ENCODE measurements around the gene LPGAT1. TPM values are rescaled to one million over a fixed set of nuclear protein-coding genes. Genes with fewer than 3 reads are reported as not detected.

Gene LPGAT1
- total RNA-seq, 3 donors from 2014 or later (not counting 1 experiment from before 2014, with no cell fraction given), result 58.6 to 76.3 (median 71.5) TPM

DNA sequence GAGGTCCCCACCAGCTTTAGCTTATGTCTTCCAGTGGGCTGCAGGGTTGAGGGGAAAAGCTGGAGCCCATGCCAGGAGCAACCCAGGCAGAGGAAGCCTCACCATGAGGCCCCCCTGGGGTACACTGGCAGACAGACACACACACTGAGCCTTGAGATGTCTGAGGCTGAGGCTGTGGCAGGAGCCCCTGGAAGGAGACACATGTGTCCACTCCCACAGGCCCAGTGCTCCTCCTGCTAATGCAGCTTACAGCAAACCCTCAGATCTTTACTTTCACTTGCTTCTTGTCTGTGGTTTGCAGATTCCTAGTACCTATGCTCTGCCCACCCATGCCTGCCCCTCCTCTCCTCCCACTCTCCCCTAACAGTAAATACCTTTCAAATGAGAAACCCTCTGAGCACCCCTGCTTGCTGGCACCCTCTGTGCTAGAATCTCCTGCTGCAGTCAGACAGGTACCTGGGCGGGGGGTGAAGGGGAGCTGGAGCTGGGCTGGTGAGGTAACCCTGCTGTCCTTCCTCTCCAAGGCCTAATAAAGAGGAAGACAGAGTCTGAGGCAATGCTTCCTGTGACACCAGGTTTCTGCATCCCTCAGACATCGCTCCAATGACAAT, 91.8 kb downstream of the LPGAT1 start:
- no peaks in the 10 kb centered on the region for H3K36me3 ChIP-seq (ENCODE audit: control insufficient read depth, insufficient read depth, low read length)
- TF ChIP-seq, protein P1, sequence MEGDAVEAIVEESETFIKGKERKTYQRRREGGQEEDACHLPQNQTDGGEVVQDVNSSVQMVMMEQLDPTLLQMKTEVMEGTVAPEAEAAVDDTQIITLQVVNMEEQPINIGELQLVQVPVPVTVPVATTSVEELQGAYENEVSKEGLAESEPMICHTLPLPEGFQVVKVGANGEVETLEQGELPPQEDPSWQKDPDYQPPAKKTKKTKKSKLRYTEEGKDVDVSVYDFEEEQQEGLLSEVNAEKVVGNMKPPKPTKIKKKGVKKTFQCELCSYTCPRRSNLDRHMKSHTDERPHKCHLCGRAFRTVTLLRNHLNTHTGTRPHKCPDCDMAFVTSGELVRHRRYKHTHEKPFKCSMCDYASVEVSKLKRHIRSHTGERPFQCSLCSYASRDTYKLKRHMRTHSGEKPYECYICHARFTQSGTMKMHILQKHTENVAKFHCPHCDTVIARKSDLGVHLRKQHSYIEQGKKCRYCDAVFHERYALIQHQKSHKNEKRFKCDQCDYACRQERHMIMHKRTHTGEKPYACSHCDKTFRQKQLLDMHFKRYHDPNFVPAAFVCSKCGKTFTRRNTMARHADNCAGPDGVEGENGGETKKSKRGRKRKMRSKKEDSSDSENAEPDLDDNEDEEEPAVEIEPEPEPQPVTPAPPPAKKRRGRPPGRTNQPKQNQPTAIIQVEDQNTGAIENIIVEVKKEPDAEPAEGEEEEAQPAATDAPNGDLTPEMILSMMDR (IDR thresholded peaks at IDR 0.05), result no peak
- no peaks in the 10 kb centered on the region for H3K9me3 ChIP-seq (ENCODE audit: control insufficient read depth, insufficient read depth, low read length)
- Mint-ChIP-seq H3K27me3 (ENCODE audit: low read depth in 2 of 2) (peaks cover 0 to 5% of the 10 kb centered on the region in 2 donors), H3K36me3 (peaks cover 6% of the 10 kb centered on the region), H3K27ac (peak overlapping the region; percentile 84 to 85), H3K9me3 (no peaks in the 10 kb centered on the region), H3K4me1 (peaks cover 29 to 36% of the 10 kb centered on the region in 2 donors), H3K4me3 (peak overlapping the region; percentile 76)
- no peak overlapping the region for H3K4me3 ChIP-seq (ENCODE audit: low read length)
- H3K27me3 ChIP-seq (ENCODE audit: control insufficient read depth, insufficient read depth, low read length), result no peaks in the 10 kb centered on the region
- peak; percentile 31 to 46 (median 34) for ATAC-seq
- 69% methylated on average over 2 of the region's 2 CpGs for WGBS (ENCODE audit: insufficient coverage)
- intact Hi-C loops (cut with micrococcal nuclease), result no loop called here
- H3K27ac ChIP-seq (ENCODE audit: low read length), result no peak overlapping the region
- peak in 1 of 2 donors; percentile 52 for DNase-seq
- H3K4me1 ChIP-seq (ENCODE audit: control insufficient read depth, insufficient read depth, low read length), result peaks cover 38% of the 10 kb centered on the region

DNA sequence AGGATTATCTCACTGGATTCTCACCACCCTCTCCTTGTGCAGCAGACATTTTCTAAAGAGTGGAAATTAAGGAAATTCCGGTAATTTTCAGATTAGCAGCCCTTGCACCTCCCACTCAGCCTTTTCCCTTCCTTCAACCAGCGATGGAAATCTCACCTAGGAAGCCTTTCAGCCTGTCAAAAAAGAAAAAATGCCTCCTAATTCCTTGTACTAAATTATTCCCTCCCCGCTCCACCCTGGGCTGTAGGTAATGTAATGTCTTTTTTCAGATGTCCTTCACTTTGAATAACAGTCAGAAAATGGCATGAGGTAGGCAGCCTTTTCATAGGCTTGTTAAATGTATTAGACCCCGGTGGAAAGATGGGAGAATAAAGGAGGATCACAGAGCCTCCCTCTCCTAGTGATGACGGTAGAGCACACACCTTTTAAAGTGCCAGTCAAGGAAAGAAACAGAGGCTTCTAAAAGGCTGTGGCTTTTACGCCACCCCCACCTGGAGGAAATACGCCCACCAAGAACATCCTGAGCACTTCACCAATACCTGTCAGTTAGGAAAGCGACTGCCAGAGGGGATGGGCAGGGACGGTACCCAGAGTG, 92.4 kb downstream of the LPGAT1 start:
- Histone ChIP-seq H3K36me3 (ENCODE audit: control insufficient read depth, insufficient read depth, low read length) (no peaks in the 10 kb centered on the region), H3K27ac (ENCODE audit: low read length) (no peak overlapping the region), H3K4me1 (ENCODE audit: control insufficient read depth, insufficient read depth, low read length) (peaks cover 38% of the 10 kb centered on the region), H3K27me3 (ENCODE audit: control insufficient read depth, insufficient read depth, low read length) (no peaks in the 10 kb centered on the region), H3K9me3 (ENCODE audit: control insufficient read depth, insufficient read depth, low read length) (no peaks in the 10 kb centered on the region), H3K4me3 (ENCODE audit: low read length) (no peak overlapping the region)
- no peak for ATAC-seq
- H3K4me1 Mint-ChIP-seq, result peaks cover 29 to 36% of the 10 kb centered on the region in 2 donors
- peak overlapping the region; percentile 40 for H3K4me3 Mint-ChIP-seq
- H3K36me3 Mint-ChIP-seq, result peaks cover 6% of the 10 kb centered on the region
- WGBS (ENCODE audit: insufficient coverage), result 57% methylated on average over 8 of the region's 9 CpGs
- H3K27me3 Mint-ChIP-seq (ENCODE audit: low read depth in 2 of 2), result peaks cover 0 to 8% of the 10 kb centered on the region in 2 donors
- H3K9me3 Mint-ChIP-seq, result no peaks in the 10 kb centered on the region
- peak in 1 of 2 donors; percentile 22 for DNase-seq
- TF ChIP-seq, protein P1 (IDR thresholded peaks at IDR 0.05), result no peak
- intact Hi-C loops (cut with micrococcal nuclease), result no loop called here
- peak overlapping the region in 1 of 2 donors; percentile 85 for H3K27ac Mint-ChIP-seq

DNA sequence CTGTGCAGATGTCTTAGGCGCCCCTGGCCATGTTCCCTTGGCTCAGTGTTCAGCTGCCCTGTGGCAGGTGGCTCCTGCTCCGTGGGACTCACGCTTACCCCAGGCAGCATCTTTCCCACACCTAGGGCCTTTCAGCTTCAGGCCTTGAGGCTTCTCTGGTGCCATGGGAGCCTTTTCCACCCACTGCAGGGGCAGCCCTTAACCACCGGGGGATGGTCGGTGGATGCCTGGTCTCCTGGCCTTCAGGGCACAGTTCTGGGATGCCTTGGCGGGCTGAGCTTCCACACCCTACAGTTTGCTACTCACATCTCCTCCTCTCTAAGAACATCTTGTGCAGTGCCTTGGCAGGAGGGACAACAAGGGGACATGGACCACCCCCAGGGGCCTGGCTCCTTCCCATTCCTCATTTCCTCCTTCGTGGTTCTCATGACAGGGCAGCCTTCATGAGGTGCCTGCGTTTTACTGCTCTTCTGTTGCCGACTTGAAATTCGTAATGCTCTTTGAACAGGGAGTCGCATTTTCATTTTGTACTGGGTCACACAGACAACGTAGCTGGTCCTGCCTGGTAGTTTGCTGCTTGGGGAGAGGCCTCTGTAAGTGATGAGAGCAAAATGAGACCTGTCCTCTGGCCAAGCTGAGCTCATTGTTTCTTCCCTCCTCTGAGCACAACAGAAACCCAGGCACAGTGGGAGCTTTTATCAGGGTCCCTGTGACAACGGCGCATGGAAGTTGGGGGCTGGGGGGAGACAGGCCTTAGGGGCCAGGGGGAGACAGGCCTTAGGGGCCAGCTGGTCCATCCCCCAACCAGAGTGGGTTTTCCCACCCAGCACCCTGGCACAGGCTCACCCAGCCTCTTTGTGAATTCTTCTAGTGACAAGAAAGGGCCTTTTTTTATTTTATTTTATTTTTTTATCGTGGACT, 93.2 kb downstream of the LPGAT1 start:
- WGBS (ENCODE audit: insufficient coverage), result 94% methylated on average over 12 of the region's 15 CpGs
- intact Hi-C loops (cut with micrococcal nuclease), result no loop called here
- no peaks in the 10 kb centered on the region for H3K27me3 ChIP-seq (ENCODE audit: control insufficient read depth, insufficient read depth, low read length)
- TF ChIP-seq, protein P1 (IDR thresholded peaks at IDR 0.05), result no peak
- Mint-ChIP-seq H3K36me3 (no peaks in the 10 kb centered on the region), H3K4me1 (peaks cover 29 to 32% of the 10 kb centered on the region in 2 donors), H3K27ac (no peak overlapping the region), H3K4me3 (no peak overlapping the region), H3K27me3 (ENCODE audit: low read depth in 2 of 2) (peaks cover 0 to 8% of the 10 kb centered on the region in 2 donors), H3K9me3 (no peaks in the 10 kb centered on the region)
- H3K9me3 ChIP-seq (ENCODE audit: control insufficient read depth, insufficient read depth, low read length), result no peaks in the 10 kb centered on the region
- peaks cover 38% of the 10 kb centered on the region for H3K4me1 ChIP-seq (ENCODE audit: control insufficient read depth, insufficient read depth, low read length)
- H3K4me3 ChIP-seq (ENCODE audit: low read length), result no peak overlapping the region
- H3K27ac ChIP-seq (ENCODE audit: low read length), result no peak overlapping the region
- DNase-seq (no peak), ATAC-seq (no peak)
- H3K36me3 ChIP-seq (ENCODE audit: control insufficient read depth, insufficient read depth, low read length), result no peaks in the 10 kb centered on the region

Measured in natural killer cell (primary cell).